Astrocyte (in vitro differentiated cells and primary cell): ENCODE data around the gene FAM131A.

Experiments used
- EZH2 ChIP-seq: IDR thresholded peaks from 2 replicates; pipeline ENCODE4 v1.6.1; 2012; ENCODE audit warnings: mild to moderate bottlenecking, low read length, inconsistent platforms; ENCODE audit not compliant: insufficient read depth
- TF ChIP-seq, protein P1 (sequence below): IDR thresholded peaks from 2 replicates; pipeline ENCODE4 v1.5.1; 2011; ENCODE audit warnings: low read depth, mild to moderate bottlenecking, inconsistent platforms, low read length, moderate library complexity; ENCODE audit not compliant: insufficient read depth

GRCh38 chr3:184338511-184338945 lies 1.1 kb downstream of the FAM131A start:
- TF ChIP-seq, protein P1, sequence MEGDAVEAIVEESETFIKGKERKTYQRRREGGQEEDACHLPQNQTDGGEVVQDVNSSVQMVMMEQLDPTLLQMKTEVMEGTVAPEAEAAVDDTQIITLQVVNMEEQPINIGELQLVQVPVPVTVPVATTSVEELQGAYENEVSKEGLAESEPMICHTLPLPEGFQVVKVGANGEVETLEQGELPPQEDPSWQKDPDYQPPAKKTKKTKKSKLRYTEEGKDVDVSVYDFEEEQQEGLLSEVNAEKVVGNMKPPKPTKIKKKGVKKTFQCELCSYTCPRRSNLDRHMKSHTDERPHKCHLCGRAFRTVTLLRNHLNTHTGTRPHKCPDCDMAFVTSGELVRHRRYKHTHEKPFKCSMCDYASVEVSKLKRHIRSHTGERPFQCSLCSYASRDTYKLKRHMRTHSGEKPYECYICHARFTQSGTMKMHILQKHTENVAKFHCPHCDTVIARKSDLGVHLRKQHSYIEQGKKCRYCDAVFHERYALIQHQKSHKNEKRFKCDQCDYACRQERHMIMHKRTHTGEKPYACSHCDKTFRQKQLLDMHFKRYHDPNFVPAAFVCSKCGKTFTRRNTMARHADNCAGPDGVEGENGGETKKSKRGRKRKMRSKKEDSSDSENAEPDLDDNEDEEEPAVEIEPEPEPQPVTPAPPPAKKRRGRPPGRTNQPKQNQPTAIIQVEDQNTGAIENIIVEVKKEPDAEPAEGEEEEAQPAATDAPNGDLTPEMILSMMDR = no peak
- TF ChIP-seq EZH2 = no peak
